ENCODE data around the gene STARD3.

Gene STARD3

GRCh38 chr17:39672522-39673334, 35.8 kb downstream of the STARD3 start:
- Histone ChIP-seq H3K4me1 (ENCODE audit: control insufficient read depth, insufficient read depth, low read length, poor library complexity, severe bottlenecking) (peaks cover 26% of the 10 kb centered on the region), H3K36me3 (ENCODE audit: control insufficient read depth, insufficient read depth, low read length) (no peaks in the 10 kb centered on the region), H3K27me3 (replicated peaks; ENCODE audit: control insufficient read depth, insufficient read depth, low read length, poor library complexity, severe bottlenecking) (peaks cover 12% of the 10 kb centered on the region), H3K27ac (ENCODE audit: insufficient read depth, low read length, poor library complexity, severe bottlenecking) (no peak overlapping the region), H3K4me3 (ENCODE audit: insufficient read depth, low read depth, low read length, poor library complexity, severe bottlenecking) (no peak overlapping the region), H3K9me3 (ENCODE audit: control insufficient read depth, low read length) (no peaks in the 10 kb centered on the region)
- no peak for DNase-seq

- H3K9me3 ChIP-seq (ENCODE audit: control insufficient read depth, low read length): no peaks in the 10 kb centered on the region
- peaks cover 12% of the 10 kb centered on the region for H3K27me3 ChIP-seq (replicated peaks; ENCODE audit: control insufficient read depth, insufficient read depth, low read length, poor library complexity, severe bottlenecking)
- no peak overlapping the region for H3K27ac ChIP-seq (ENCODE audit: insufficient read depth, low read length, poor library complexity, severe bottlenecking)
- no peaks in the 10 kb centered on the region for H3K36me3 ChIP-seq (ENCODE audit: control insufficient read depth, insufficient read depth, low read length)
- DNase-seq: no peak
- no peak overlapping the region for H3K4me3 ChIP-seq (ENCODE audit: insufficient read depth, low read depth, low read length, poor library complexity, severe bottlenecking)
- H3K4me1 ChIP-seq (ENCODE audit: control insufficient read depth, insufficient read depth, low read length, poor library complexity, severe bottlenecking): peaks cover 19% of the 10 kb centered on the region
These were observed 36.6 kb downstream of the STARD3 start for GRCh38 chr17:39673335-39674081.

GRCh38 chr17:39674179-39674578, 37.2 kb downstream of the STARD3 start:
- Histone ChIP-seq H3K36me3 (ENCODE audit: control insufficient read depth, insufficient read depth, low read length) (no peaks in the 10 kb centered on the region), H3K4me3 (ENCODE audit: insufficient read depth, low read depth, low read length, poor library complexity, severe bottlenecking) (no peak overlapping the region), H3K4me1 (ENCODE audit: control insufficient read depth, insufficient read depth, low read length, poor library complexity, severe bottlenecking) (peaks cover 19% of the 10 kb centered on the region), H3K27me3 (replicated peaks; ENCODE audit: control insufficient read depth, insufficient read depth, low read length, poor library complexity, severe bottlenecking) (peaks cover 12% of the 10 kb centered on the region), H3K27ac (ENCODE audit: insufficient read depth, low read length, poor library complexity, severe bottlenecking) (no peak overlapping the region), H3K9me3 (ENCODE audit: control insufficient read depth, low read length) (no peaks in the 10 kb centered on the region)
- no peak for DNase-seq

- peaks cover 25% of the 10 kb centered on the region for H3K4me1 ChIP-seq (ENCODE audit: control insufficient read depth, insufficient read depth, low read length, poor library complexity, severe bottlenecking)
- H3K27me3 ChIP-seq (replicated peaks; ENCODE audit: control insufficient read depth, insufficient read depth, low read length, poor library complexity, severe bottlenecking): peaks cover 6% of the 10 kb centered on the region
- H3K36me3 ChIP-seq (ENCODE audit: control insufficient read depth, insufficient read depth, low read length): no peaks in the 10 kb centered on the region
- no peak overlapping the region for H3K4me3 ChIP-seq (ENCODE audit: insufficient read depth, low read depth, low read length, poor library complexity, severe bottlenecking)
- no peak for DNase-seq
- no peak overlapping the region for H3K27ac ChIP-seq (ENCODE audit: insufficient read depth, low read length, poor library complexity, severe bottlenecking)
- H3K9me3 ChIP-seq (ENCODE audit: control insufficient read depth, low read length): no peaks in the 10 kb centered on the region
These were observed 37.9 kb downstream of the STARD3 start for GRCh38 chr17:39674702-39675389.

- no peak overlapping the region for H3K4me3 ChIP-seq (ENCODE audit: insufficient read depth, low read depth, low read length, poor library complexity, severe bottlenecking)
- no peak for DNase-seq
- peak overlapping the region; percentile 41 for H3K27ac ChIP-seq (ENCODE audit: insufficient read depth, low read length, poor library complexity, severe bottlenecking)
- no peaks in the 10 kb centered on the region for H3K36me3 ChIP-seq (ENCODE audit: control insufficient read depth, insufficient read depth, low read length)
- peaks cover 32% of the 10 kb centered on the region for H3K4me1 ChIP-seq (ENCODE audit: control insufficient read depth, insufficient read depth, low read length, poor library complexity, severe bottlenecking)
- H3K9me3 ChIP-seq (ENCODE audit: control insufficient read depth, low read length): no peaks in the 10 kb centered on the region
- H3K27me3 ChIP-seq (replicated peaks; ENCODE audit: control insufficient read depth, insufficient read depth, low read length, poor library complexity, severe bottlenecking): peaks cover 6% of the 10 kb centered on the region
These were observed 38.6 kb downstream of the STARD3 start for GRCh38 chr17:39675390-39676082.

- Histone ChIP-seq H3K27ac (ENCODE audit: insufficient read depth, low read length, poor library complexity, severe bottlenecking) (peak overlapping the region; percentile 41), H3K27me3 (replicated peaks; ENCODE audit: control insufficient read depth, insufficient read depth, low read length, poor library complexity, severe bottlenecking) (peaks cover 1% of the 10 kb centered on the region), H3K4me1 (ENCODE audit: control insufficient read depth, insufficient read depth, low read length, poor library complexity, severe bottlenecking) (peaks cover 33% of the 10 kb centered on the region), H3K36me3 (ENCODE audit: control insufficient read depth, insufficient read depth, low read length) (no peaks in the 10 kb centered on the region), H3K4me3 (ENCODE audit: insufficient read depth, low read depth, low read length, poor library complexity, severe bottlenecking) (no peak overlapping the region), H3K9me3 (ENCODE audit: control insufficient read depth, low read length) (no peaks in the 10 kb centered on the region)
- DNase-seq: peak in 2 of 3 donors; percentile 17 to 27
These were observed 39.4 kb downstream of the STARD3 start for GRCh38 chr17:39676198-39676819.

- Histone ChIP-seq H3K4me3 (ENCODE audit: insufficient read depth, low read depth, low read length, poor library complexity, severe bottlenecking) (no peak overlapping the region), H3K27me3 (replicated peaks; ENCODE audit: control insufficient read depth, insufficient read depth, low read length, poor library complexity, severe bottlenecking) (no peaks in the 10 kb centered on the region), H3K36me3 (ENCODE audit: control insufficient read depth, insufficient read depth, low read length) (no peaks in the 10 kb centered on the region), H3K9me3 (ENCODE audit: control insufficient read depth, low read length) (no peaks in the 10 kb centered on the region), H3K4me1 (ENCODE audit: control insufficient read depth, insufficient read depth, low read length, poor library complexity, severe bottlenecking) (peaks cover 33% of the 10 kb centered on the region), H3K27ac (ENCODE audit: insufficient read depth, low read length, poor library complexity, severe bottlenecking) (no peak overlapping the region)
- no peak for DNase-seq
These were observed 40.1 kb downstream of the STARD3 start for GRCh38 chr17:39677072-39677471.

GRCh38 chr17:39677542-39678339, 40.8 kb downstream of the STARD3 start:
- H3K4me1 ChIP-seq (ENCODE audit: control insufficient read depth, insufficient read depth, low read length, poor library complexity, severe bottlenecking): peaks cover 33% of the 10 kb centered on the region
- DNase-seq: no peak
- H3K4me3 ChIP-seq (ENCODE audit: insufficient read depth, low read depth, low read length, poor library complexity, severe bottlenecking): no peak overlapping the region
- no peak overlapping the region for H3K27ac ChIP-seq (ENCODE audit: insufficient read depth, low read length, poor library complexity, severe bottlenecking)
- H3K9me3 ChIP-seq (ENCODE audit: control insufficient read depth, low read length): no peaks in the 10 kb centered on the region
- no peaks in the 10 kb centered on the region for H3K27me3 ChIP-seq (replicated peaks; ENCODE audit: control insufficient read depth, insufficient read depth, low read length, poor library complexity, severe bottlenecking)
- H3K36me3 ChIP-seq (ENCODE audit: control insufficient read depth, insufficient read depth, low read length): no peaks in the 10 kb centered on the region
